K562 (cell line): ENCODE data around the gene EPHB2.

Experiments used
- CTCF ChIP-seq, 3 experiments: IDR thresholded peaks in 2 of 3; conservative IDR thresholded peaks in 1 of 3; 2 replicates each; pipeline ENCODE4 v1.5.1; 2011 to 2012; ENCODE audit warnings: low read length in 3 of 3, mild to moderate bottlenecking in 3 of 3, control low read depth in 2 of 3, improper control_type of control experiment in 1 of 3, inconsistent platforms in 1 of 3, low read depth in 1 of 3, mixed read lengths in 1 of 3, moderate library complexity in 1 of 3; ENCODE audit not compliant: insufficient read depth in 2 of 3
- MEIS2 ChIP-seq: fragments of 450-650 bp; IDR thresholded peaks from 2 replicates; pipeline ENCODE4 v1.6.1; 2014; ENCODE audit warnings: mild to moderate bottlenecking; ENCODE audit not compliant: partially characterized antibody
- USF2 ChIP-seq: sonication (generic); formaldehyde crosslinking; IDR thresholded peaks from 2 replicates; pipeline ENCODE4 v1.5.0; 2020; ENCODE audit warnings: missing genetic modification reagents
- ZNF274 ChIP-seq: IDR thresholded peaks from 2 replicates; pipeline ENCODE4 v1.6.1; 2011; ENCODE audit warnings: low read depth, mild to moderate bottlenecking, low read length, moderate library complexity, borderline replicate concordance

- TF ChIP-seq CTCF (IDR thresholded peaks at IDR 0.05 in 2 of 3, conservative IDR thresholded peaks at IDR 0.05 in 1 of 3; ENCODE audit: insufficient read depth in 2 of 3, low read depth in 1 of 3, low read length in 3 of 3): no peak
- no peak for TF ChIP-seq USF2
- TF ChIP-seq MEIS2: no peak
- no peak for TF ChIP-seq ZNF274
Measured at GRCh38 chr1:22826604-22827580, 116.3 kb downstream of the EPHB2 start.
